ENCODE results near the gene AGA.

AGA gene

GRCh38 chr4:177444911-177445736 is 2.9 kb upstream of the AGA start:
- DNase-seq: no peak

- peak; percentile 27 for DNase-seq
Observed at GRCh38 chr4:177441061-177441802, 1.0 kb downstream of the AGA start.

- no peak for DNase-seq
Observed at GRCh38 chr4:177436456-177436855, 5.8 kb downstream of the AGA start.

GRCh38 chr4:177434667-177435066 is 7.6 kb downstream of the AGA start:
- DNase-seq: no peak

GRCh38 chr4:177427192-177427591 is 15.0 kb downstream of the AGA start:
- DNase-seq: no peak

DNA sequence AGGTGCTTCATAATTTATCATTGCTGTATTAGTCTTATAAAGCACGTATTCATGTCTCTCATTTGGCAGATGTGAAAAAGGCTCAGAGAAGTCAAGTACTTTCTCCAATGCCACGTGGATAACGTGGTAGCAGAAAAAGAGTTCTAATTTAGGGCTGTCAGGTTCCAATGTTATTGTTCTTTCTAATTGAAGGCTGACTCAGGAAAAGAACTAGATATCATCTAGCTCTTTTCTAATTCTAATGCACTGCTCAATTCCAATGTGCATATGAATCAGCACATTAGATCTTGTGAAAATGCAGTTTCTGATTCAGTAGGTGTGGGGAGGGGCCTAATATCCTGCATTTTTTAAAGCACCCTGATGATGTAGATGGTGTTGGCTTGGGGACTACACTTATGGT is 22.8 kb downstream of the AGA start:
- no peak for DNase-seq

GRCh38 chr4:177413656-177414055 is 28.6 kb downstream of the AGA start:
- DNase-seq: no peak

DNA sequence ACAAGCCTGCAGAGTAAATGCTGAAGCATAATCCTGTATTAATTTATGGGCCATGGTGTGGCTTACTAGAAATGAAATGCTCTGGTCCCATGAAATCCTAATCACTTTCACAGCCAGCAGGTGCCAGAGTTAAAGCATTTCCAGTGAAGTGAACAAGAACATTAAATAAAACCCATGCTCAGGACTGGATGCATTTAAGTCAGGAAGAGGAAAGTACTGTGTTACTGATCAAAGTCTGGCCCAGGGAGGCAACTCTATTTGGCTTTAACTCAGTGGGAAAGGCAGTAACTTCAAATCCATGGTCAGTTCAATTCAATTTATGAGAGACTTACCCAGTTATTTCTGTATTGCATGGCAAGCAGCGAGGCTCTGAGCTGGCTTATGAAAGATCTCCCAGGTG is 29.2 kb downstream of the AGA start:
- no peak for DNase-seq

- no peak for DNase-seq
Observed at GRCh38 chr4:177411996-177412395, 30.2 kb downstream of the AGA start.

DNA sequence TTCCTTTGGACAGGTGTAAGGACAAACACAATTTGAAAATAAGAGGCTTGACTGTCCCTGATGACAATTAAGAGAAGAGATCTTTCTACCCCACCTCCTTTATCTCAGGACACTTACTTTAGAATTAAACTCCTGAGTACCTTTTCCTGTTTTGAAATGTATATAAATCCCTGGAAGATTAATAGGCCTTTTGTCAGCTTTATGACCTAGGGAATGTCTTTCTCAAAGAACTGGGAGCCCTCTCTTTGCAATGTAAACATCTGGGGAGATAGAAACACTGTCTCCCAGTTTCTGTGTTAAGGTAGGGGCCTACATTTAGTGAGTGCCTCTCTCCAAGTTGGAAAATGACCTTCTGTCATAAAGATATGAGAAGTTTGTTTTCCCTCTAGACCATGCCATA is 31.7 kb downstream of the AGA start:
- no peak for DNase-seq

GRCh38 chr4:177408023-177408422 is 34.2 kb downstream of the AGA start:
- no peak for DNase-seq

- DNase-seq: no peak
Observed at GRCh38 chr4:177405508-177405907, 36.7 kb downstream of the AGA start.

- DNase-seq: no peak
Observed at GRCh38 chr4:177404986-177405385, 37.3 kb downstream of the AGA start.

DNA sequence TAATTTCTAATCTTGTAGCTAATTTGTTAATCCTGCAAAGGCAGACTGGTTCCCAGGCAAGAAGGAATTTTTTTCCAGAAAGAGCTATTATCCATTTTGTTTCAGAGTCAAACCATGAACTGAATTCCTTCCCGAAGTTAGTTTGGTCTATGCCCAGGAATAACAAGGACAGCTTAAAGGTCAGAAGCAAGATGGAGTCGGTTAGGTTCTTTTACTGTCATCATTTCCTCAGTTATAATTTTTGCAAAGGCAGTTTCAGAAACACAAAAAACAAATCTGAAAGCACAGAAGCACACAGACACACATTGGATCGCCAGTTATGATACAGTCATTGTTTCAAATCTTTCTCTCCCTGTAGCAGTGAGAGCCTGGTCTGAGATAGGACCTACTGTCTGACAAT is 37.9 kb downstream of the AGA start:
- no peak for DNase-seq

GRCh38 chr4:177403746-177404145 is 38.5 kb downstream of the AGA start:
- no peak for DNase-seq

GRCh38 chr4:177401658-177402273 is 40.5 kb downstream of the AGA start:
- DNase-seq: peak; percentile 15

GRCh38 chr4:177400030-177400429 is 42.2 kb downstream of the AGA start:
- DNase-seq: no peak

- DNase-seq: no peak
Observed at GRCh38 chr4:177396352-177396751, 45.9 kb downstream of the AGA start.

- DNase-seq: peak; percentile 15
Observed at GRCh38 chr4:177393236-177393635, 49.0 kb downstream of the AGA start.

- no peak for DNase-seq
Observed at GRCh38 chr4:177391953-177392352, 50.3 kb downstream of the AGA start.

DNA sequence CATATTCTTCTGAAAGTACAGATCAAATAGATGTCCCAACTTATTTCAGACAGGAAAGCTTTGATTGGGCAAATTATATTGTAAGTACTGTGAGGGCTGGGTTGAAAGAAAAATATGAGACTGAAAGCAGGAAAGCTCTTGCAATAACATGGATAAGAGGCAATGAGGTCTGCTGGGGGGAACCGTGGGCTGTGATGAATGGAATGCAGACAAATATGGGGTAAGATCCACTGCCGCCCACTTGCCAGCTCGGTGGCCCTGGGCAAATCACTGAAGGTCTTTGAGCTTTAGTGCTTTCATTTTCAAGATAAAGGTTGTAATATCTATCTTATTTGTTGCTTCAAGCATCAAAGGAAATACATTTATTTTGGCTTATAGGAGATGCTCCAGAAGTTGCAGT is 51.0 kb downstream of the AGA start:
- no peak for DNase-seq

DNA sequence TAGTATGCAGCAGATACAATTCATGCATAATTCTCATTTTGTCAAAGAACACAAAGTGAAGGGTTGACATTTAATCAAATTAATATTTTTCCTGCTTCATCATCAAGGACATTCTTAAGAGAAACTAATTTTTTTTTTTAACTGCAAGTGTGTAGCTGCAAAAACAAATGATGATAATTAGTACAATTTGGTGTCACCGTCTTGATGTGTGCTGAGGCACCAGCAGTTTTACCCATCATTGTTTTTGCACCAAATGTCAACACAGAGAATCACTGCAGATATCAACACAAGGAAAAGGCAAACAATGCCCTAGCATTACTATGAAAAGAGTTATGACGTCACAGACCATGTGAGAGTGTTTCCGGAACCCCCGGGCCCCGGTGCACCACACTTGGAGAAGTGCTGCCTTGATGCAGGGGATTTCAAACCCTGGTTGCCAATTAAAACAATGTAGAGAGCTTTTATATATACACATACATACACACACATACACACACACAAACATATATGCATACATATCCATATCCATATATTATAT is 55.9 kb downstream of the AGA start:
- no peak for DNase-seq

- DNase-seq: no peak
Observed at GRCh38 chr4:177385576-177386277, 56.5 kb downstream of the AGA start.

Measured in CD4-positive, alpha-beta T cell treated with Interleukin-12 subunit alpha and Interleukin-12 subunit beta, for 1 hour (primary cell).